B cell (primary cell): Measurements from ENCODE around the gene ZMAT3. TPM values are rescaled to one million over a fixed set of nuclear protein-coding genes. Genes with fewer than 3 reads are reported as not detected.
A peak's percentile ranks its signal among the peaks of the same experiment; 100 is the strongest.

Experiments
- ATAC-seq: fragments of 200-7000 bp; cut with Tn5 transposase; one replicate; pipeline ENCODE4 v1.10.0; 2021; ENCODE audit warnings: low read depth, mild to moderate bottlenecking, moderate number of reproducible peaks, moderate library complexity
- CTCF ChIA-PET: fragments of 350-600 bp; sonication (Branson Sonifier 250); formaldehyde crosslinking; loops from one replicate; lab custom pipeline; 2021; ENCODE audit warnings: antibody characterized with exemption, inconsistent platforms; lab: Charles Lee
- POLR2A ChIA-PET: fragments of 350-600 bp; sonication (Branson Sonifier 250); formaldehyde crosslinking; loops from one replicate; lab custom pipeline; 2021; ENCODE audit warnings: antibody characterized with exemption; lab: Charles Lee
- DNase-seq: peaks from one replicate; pipeline ENCODE4 v3.0.0; 2013
- H2AFZ ChIP-seq: 2 replicates; pipeline ENCODE4 v1.6.1; 2012; ENCODE audit warnings: mild to moderate bottlenecking, low read depth, low read length; ENCODE audit not compliant: insufficient read depth, poor library complexity, severe bottlenecking
- H3K27ac ChIP-seq, 2 donors: 1 replicate in 1 of 2; 2 replicates in 1 of 2; pipeline ENCODE4 v1.5.1; 2012 to 2013; ENCODE audit warnings: low read length in 2 of 2, mild to moderate bottlenecking in 2 of 2, moderate library complexity in 1 of 2
- H3K27me3 ChIP-seq, 4 experiments: fragments of 200-600 bp in 1 of 4; sonication (generic) in 1 of 4; replicated peaks in 1 of 4; 1 replicate in 2 of 4; 2 replicates in 2 of 4; pipeline versions ENCODE4 v1.6.1 to v1.7.0; 2013 to 2016; ENCODE audit warnings: low read length in 3 of 4, mild to moderate bottlenecking in 2 of 4, mixed read lengths in 1 of 4, moderate library complexity in 1 of 4; ENCODE audit not compliant: insufficient read depth in 4 of 4, control insufficient read depth in 3 of 4; ENCODE audit errors: control extremely low read depth in 1 of 4
- H3K36me3 ChIP-seq, 2 experiments: replicated peaks in 1 of 2; 1 replicate in 1 of 2; 2 replicates in 1 of 2; pipeline versions ENCODE4 v1.6.1 to v1.7.1; 2013; ENCODE audit warnings: low read length in 1 of 2; ENCODE audit not compliant: insufficient read depth in 2 of 2, control insufficient read depth in 1 of 2; ENCODE audit errors: control extremely low read depth in 1 of 2, extremely low read depth in 1 of 2
- H3K4me1 ChIP-seq, 2 donors: fragments of 200-600 bp in 1 of 2; sonication (generic) in 1 of 2; 1 replicate in 1 of 2; 2 replicates in 1 of 2; pipeline versions ENCODE4 v1.5.1 to v1.6.1; 2013 to 2017; ENCODE audit warnings: low read length in 2 of 2; ENCODE audit not compliant: control insufficient read depth in 2 of 2, insufficient read depth in 2 of 2
- H3K4me2 ChIP-seq: replicated peaks from 2 replicates; pipeline ENCODE3; 2012; ENCODE audit warnings: mild to moderate bottlenecking, low read depth, low read length; ENCODE audit not compliant: poor library complexity, severe bottlenecking
- H3K4me3 ChIP-seq, 5 experiments: fragments of 200-600 bp in 1 of 5; sonication (generic) in 1 of 5; 1 replicate in 3 of 5; 2 replicates in 2 of 5; pipeline versions ENCODE4 v1.5.1 to v1.7.0; 2011 to 2016; ENCODE audit warnings: low read length in 4 of 5, mild to moderate bottlenecking in 4 of 5, low read depth in 2 of 5, control low read depth in 1 of 5, moderate library complexity in 1 of 5; ENCODE audit not compliant: insufficient read depth in 1 of 5; ENCODE audit errors: control extremely low read depth in 1 of 5, extremely low read depth in 1 of 5
- H3K79me2 ChIP-seq: fragments of 200-600 bp; sonication (generic); one replicate; pipeline ENCODE4 v1.6.0; 2016; ENCODE audit warnings: low read length; ENCODE audit not compliant: control insufficient read depth, insufficient read depth
- H3K9ac ChIP-seq: fragments of 200-600 bp; sonication (generic); 2 replicates; pipeline ENCODE4 v1.6.1; 2017; ENCODE audit warnings: mild to moderate bottlenecking, low read length, moderate library complexity
- H3K9me3 ChIP-seq, 3 donors: one replicate each; pipeline versions ENCODE4 v1.6.1 to v1.7.1; 2013; ENCODE audit warnings: low read length in 2 of 3; ENCODE audit not compliant: control insufficient read depth in 2 of 3, insufficient read depth in 1 of 3; ENCODE audit errors: control extremely low read depth in 1 of 3
- H4K20me1 ChIP-seq: 2 replicates; pipeline ENCODE4 v1.6.0; 2012; ENCODE audit warnings: mild to moderate bottlenecking, low read length; ENCODE audit not compliant: insufficient read depth, control insufficient read depth, poor library complexity, severe bottlenecking
- H3K27ac Mint-ChIP-seq: one replicate; pipeline ENCODE4 v1.8.0; 2021; ENCODE audit warnings: mixed read lengths
- H3K27me3 Mint-ChIP-seq: one replicate; pipeline ENCODE4 v1.8.0; 2021; ENCODE audit warnings: mixed read lengths
- H3K4me1 Mint-ChIP-seq: one replicate; pipeline ENCODE4 v1.8.0; 2021; ENCODE audit warnings: mixed read lengths
- H3K4me3 Mint-ChIP-seq: one replicate; pipeline ENCODE4 v1.8.0; 2021; ENCODE audit warnings: mixed read lengths
- H3K9me3 Mint-ChIP-seq: one replicate; pipeline ENCODE4 v1.8.0; 2022; ENCODE audit warnings: mixed read lengths; ENCODE audit not compliant: insufficient read depth
- EZH2 ChIP-seq: IDR thresholded peaks from 2 replicates; pipeline ENCODE4 v1.6.1; 2012; ENCODE audit warnings: borderline replicate concordance, low read depth, mild to moderate bottlenecking, moderate library complexity, low read length; ENCODE audit not compliant: insufficient read depth, poor library complexity, severe bottlenecking
- WGBS: methylation state at CpG from one replicate; pipeline ENCODE4 v1.1.5; 2013; ENCODE audit warnings: missing lambda C conversion rate; ENCODE audit not compliant: insufficient coverage; 5-methylcytosine and 5-hydroxymethylcytosine counted together
- intact Hi-C: fragments of 100-400 bp; cut with micrococcal nuclease; formaldehyde crosslinking; loops from one replicate; pipeline ENCODE4 v1.10.0; 2022
- polyA plus RNA-seq: library from polyadenylated mRNA; depleted of rRNA; stranded (reverse); fragments of >200 nt; gene quantifications from 2 replicates; pipeline ENCODE4 v1.2.3, GENCODE V29; 2012
- total RNA-seq, 2 donors: library from RNA; stranded (reverse); fragments of 120-200 nt in 1 of 2; gene quantifications; 1 replicate in 1 of 2; 2 replicates in 1 of 2; pipeline versions ENCODE4 v1.2.3 to v1.2.4, GENCODE V29; 2013 to 2022
- TF ChIP-seq, protein P1 (sequence below): fragments of 200-600 bp; IDR thresholded peaks from one replicate; pipeline ENCODE4 v1.8.0; 2022; ENCODE audit warnings: antibody characterized with exemption, mild to moderate bottlenecking

The ZMAT3 gene
- total and polyA plus RNA-seq, 2 donors (not counting 1 experiment from before 2014, with no cell fraction given) = 3.6 to 19.5 TPM

DNA sequence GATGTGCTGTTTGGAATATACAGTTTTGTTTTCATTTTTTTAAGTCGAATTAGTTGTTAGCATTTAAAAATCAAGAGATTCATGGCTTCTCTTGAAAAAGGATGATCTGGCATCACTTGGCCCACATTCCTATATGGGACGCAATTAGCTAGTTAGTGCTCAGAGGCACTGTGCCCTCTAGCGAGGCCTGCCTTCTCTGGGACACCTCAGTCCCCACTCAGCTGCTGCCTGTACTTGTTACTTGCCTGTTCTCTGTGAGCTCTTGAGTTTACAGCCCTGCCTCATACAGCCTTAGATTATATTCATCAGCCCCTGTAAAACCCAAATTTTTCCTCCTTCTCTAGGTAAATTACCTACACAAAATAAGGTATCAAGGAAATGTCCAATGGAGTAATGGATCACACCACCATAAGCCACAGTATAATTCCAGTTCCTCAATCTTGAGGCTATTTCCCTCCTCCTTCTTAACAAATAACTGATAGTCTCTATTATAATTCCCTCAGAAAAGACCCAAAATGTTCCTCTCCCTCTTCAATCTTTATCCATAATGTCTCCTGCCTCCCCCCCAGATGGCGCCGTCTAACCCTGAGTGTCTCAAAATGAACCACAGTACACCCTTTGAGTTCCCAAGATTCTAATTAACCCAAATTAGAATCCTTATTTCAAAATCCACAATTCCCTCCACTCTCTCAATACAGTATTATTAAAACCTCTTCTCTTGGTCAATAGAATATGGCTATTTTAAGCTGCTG lies 2.7 kb downstream of the ZMAT3 start:
- no peak overlapping the region for H3K27ac Mint-ChIP-seq
- H3K9ac ChIP-seq = no peak overlapping the region
- WGBS = 85% methylated on average over 5 of the region's 5 CpGs
- TF ChIP-seq EZH2 = no peak
- TF ChIP-seq, protein P1, sequence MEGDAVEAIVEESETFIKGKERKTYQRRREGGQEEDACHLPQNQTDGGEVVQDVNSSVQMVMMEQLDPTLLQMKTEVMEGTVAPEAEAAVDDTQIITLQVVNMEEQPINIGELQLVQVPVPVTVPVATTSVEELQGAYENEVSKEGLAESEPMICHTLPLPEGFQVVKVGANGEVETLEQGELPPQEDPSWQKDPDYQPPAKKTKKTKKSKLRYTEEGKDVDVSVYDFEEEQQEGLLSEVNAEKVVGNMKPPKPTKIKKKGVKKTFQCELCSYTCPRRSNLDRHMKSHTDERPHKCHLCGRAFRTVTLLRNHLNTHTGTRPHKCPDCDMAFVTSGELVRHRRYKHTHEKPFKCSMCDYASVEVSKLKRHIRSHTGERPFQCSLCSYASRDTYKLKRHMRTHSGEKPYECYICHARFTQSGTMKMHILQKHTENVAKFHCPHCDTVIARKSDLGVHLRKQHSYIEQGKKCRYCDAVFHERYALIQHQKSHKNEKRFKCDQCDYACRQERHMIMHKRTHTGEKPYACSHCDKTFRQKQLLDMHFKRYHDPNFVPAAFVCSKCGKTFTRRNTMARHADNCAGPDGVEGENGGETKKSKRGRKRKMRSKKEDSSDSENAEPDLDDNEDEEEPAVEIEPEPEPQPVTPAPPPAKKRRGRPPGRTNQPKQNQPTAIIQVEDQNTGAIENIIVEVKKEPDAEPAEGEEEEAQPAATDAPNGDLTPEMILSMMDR = peak; percentile 64
- no peaks in the 10 kb centered on the region for H3K9me3 Mint-ChIP-seq
- H2AFZ ChIP-seq = no peak overlapping the region
- no peaks in the 10 kb centered on the region for H3K27me3 ChIP-seq
- no peak overlapping the region for H3K27ac ChIP-seq
- peak overlapping the region; percentile 17 for H3K4me3 Mint-ChIP-seq
- peak; percentile 34 for DNase-seq
- no peak overlapping the region for H3K4me3 ChIP-seq
- no peaks in the 10 kb centered on the region for H4K20me1 ChIP-seq
- H3K79me2 ChIP-seq = peaks cover 69% of the 10 kb centered on the region
- no peaks in the 10 kb centered on the region for H3K9me3 ChIP-seq
- intact Hi-C loops = no loop called here
- H3K4me2 ChIP-seq = no peak overlapping the region
- peaks cover 23 to 27% of the 10 kb centered on the region in 2 donors for H3K4me1 ChIP-seq
- peaks cover 3 to 15% of the 10 kb centered on the region in 2 experiments for H3K36me3 ChIP-seq
- no peak for ATAC-seq
- CTCF ChIA-PET = interaction anchor here (0.6 to 5.0 kb wide), 10 partner anchors 9 to 293 kb away, joined by 3 to 40 read pairs (median 4); no protein-coding TSS in a partner anchor
- POLR2A ChIA-PET = interaction anchor here (1.8 kb wide), 1 partner anchor 14 kb away, joined by 5 read pairs; no protein-coding TSS in a partner anchor
- H3K27me3 Mint-ChIP-seq = no peaks in the 10 kb centered on the region
- peaks cover 51% of the 10 kb centered on the region for H3K4me1 Mint-ChIP-seq

DNA sequence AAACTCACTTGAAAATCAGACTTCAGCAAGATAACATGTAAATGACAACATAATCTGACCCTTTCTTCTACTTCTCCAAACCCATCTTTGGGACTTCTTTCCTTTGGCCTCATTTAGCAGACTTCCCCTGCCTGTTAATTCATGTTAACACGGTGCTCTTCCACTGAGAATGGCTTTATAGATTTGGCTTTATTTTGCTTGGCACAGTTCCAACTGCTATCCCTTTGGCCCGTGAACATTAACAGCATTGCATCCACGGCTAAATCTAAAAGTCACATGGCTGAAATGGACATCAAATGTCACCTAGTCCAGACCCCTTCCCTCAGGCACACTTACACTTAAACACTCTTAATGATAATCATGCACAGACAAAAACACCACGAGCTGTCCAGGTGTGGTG lies 3.8 kb downstream of the ZMAT3 start:
- Mint-ChIP-seq H3K27me3 (no peaks in the 10 kb centered on the region), H3K9me3 (no peaks in the 10 kb centered on the region), H3K4me3 (no peak overlapping the region), H3K27ac (no peak overlapping the region), H3K4me1 (peaks cover 42% of the 10 kb centered on the region)
- Histone ChIP-seq H3K27me3 (no peaks in the 10 kb centered on the region), H2AFZ (no peak overlapping the region), H3K9ac (no peak overlapping the region), H3K36me3 (peaks cover 3 to 17% of the 10 kb centered on the region in 2 experiments), H3K9me3 (no peaks in the 10 kb centered on the region), H3K4me3 (no peak overlapping the region), H3K4me2 (no peak overlapping the region), H3K79me2 (peaks cover 79% of the 10 kb centered on the region), H3K4me1 (peaks cover 15 to 18% of the 10 kb centered on the region in 2 donors), H3K27ac (no peak overlapping the region), H4K20me1 (no peaks in the 10 kb centered on the region)
- CTCF ChIA-PET = interaction anchor here (1.0 to 5.0 kb wide), 4 partner anchors 19 to 247 kb away, joined by 3 to 40 read pairs (median 17); no protein-coding TSS in a partner anchor
- 97% methylated on average over 3 of the region's 4 CpGs for WGBS
- ATAC-seq = no peak
- no peak for DNase-seq
- intact Hi-C loops = no loop called here
- TF ChIP-seq, protein P1 = no peak
- POLR2A ChIA-PET = no interaction called here
